NK-92 (cell line): ENCODE measurements around the gene ATXN1.

Experiments used
- DNase-seq: peaks from one replicate; lab custom pipeline; 2025; ENCODE audit not compliant: unreplicated experiment; lab: John Stamatoyannopoulos, UW

Gene ATXN1

GRCh38 chr6:16487996-16488674 lies 273.1 kb downstream of the ATXN1 start:
- DNase-seq, result no peak

GRCh38 chr6:16486661-16487060 lies 274.6 kb downstream of the ATXN1 start:
- no peak for DNase-seq

DNA sequence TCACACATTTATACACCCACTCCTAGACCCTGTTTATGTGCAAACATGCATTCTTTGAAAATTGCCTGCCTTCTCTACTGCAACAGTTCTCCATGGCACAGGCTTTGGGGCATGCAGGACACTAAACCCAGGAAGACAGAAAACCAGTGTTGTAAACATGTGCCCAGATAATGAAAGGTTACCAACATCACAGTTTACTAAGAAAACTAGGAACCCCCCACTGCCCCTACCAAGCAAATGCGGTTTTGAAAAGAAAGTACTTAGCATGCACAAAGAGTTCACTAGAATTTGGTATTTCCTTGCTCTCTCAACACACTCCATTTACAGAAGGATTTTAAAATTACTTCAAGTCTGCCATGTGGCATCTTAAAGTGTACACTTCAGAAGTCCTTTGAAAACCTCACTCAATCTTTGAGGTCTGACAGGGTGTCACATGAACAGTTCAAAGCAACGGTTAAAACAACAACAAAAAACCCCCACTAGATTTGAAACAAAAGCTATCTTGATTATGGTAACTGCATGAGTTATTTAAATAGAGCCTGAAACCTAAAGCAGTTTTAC lies 277.9 kb downstream of the ATXN1 start:
- DNase-seq, result no peak

DNA sequence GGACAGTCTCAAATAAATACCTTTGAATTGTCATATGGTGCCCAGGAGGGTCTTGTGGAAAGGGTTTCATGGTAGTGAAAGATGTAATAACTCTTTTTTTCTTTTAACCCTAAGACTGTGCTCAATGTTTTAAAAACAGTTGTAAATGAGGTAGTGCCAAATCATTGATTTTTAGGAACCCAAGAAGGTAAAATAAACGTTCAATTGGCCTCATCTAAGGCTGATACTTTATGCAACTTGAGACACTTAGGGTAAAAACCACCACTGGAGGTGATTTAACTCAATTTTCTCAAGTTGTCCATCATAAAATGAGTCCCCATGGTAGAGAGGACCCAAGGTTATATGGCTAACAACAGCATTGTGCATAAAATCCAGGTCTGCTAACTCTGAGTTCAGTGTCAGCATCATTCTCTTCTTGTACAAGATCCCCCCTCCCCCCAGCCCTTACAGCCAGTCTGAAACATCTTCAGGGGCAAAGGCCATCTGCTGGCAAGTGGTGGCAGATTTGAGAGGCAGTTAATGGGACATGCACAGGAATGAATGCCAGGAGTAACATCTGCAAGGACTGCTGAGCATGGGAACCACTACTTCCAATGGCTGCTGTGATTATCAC lies 278.5 kb downstream of the ATXN1 start:
- DNase-seq, result no peak

- no peak for DNase-seq
Observed at GRCh38 chr6:16481697-16482399, 279.4 kb downstream of the ATXN1 start.

DNA sequence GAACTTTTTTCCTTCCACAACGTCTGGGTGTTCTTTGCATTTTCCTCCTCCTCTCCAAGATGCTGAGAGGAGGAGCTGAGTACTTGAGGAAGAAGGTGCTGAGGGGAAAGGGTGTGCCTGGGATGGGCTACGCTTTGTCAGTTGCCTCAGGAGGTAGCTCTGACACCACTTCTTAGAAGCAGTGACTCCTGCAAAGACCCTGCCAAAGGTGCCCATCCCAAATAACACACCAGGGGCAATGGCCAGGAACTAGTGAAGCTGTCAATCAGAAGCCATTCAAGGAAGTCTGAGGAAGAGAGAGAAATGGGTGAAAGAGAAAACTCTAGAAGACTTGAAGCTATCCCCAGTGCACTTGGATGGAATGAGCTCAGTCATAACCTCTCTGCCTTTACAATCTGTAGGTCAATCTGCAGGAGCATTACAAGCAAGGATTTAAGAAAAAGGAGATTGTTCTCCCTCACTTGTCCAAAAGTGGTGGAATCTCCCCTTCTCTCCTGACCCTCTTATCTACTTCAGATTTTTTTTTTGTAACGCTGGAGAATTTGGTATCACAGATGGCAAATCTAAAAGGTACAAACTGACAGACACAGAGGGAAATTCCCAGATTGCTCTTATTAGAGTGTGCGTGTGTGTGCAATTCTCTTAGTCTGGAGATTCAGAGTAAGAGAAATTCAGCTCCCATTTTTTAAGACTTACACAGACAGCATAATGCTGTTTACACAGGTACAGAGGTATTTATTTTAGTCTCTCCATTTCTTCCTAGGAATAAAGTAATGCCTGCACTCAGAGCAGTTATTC lies 280.3 kb downstream of the ATXN1 start:
- no peak for DNase-seq

DNA sequence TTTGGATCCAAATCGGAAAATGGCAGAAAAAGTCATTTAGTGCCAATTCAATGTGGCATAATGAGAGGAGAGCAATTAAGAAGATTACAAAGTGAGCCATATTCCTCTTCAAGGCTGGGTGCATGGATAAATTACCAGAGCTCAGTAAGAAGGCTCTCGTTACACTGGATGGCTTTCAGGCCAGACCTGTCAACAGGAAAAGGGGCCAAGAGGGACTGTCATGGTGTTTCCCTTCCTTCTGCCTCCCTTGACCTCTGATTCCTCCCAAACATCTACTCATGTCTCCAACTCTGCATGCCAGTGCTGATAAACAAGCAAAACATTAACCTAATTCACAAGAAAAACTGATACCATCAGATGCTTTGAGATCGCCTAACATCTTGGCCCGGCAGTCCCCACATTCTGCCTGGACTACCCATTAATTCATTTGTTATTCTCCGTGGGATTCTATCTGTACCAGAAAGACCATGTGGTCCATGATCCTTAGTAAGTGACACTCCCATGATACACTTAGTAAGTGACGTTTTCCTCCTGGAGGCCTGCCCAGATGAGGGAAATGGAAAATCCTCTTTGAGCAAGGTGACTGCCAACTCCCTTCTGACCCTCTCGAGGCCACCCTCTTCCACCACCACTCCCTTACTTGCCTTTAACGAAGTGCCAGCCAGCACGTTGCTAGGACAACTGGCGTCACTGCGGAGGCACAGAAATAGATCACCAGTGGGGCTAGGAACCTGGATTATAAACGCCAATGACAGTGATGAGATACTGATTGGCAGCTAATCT lies 283.7 kb downstream of the ATXN1 start:
- DNase-seq, result no peak

- DNase-seq, result no peak
Observed at GRCh38 chr6:16476861-16477260, 284.4 kb downstream of the ATXN1 start.

- DNase-seq, result no peak
Observed at GRCh38 chr6:16475494-16475781, 285.8 kb downstream of the ATXN1 start.

DNA sequence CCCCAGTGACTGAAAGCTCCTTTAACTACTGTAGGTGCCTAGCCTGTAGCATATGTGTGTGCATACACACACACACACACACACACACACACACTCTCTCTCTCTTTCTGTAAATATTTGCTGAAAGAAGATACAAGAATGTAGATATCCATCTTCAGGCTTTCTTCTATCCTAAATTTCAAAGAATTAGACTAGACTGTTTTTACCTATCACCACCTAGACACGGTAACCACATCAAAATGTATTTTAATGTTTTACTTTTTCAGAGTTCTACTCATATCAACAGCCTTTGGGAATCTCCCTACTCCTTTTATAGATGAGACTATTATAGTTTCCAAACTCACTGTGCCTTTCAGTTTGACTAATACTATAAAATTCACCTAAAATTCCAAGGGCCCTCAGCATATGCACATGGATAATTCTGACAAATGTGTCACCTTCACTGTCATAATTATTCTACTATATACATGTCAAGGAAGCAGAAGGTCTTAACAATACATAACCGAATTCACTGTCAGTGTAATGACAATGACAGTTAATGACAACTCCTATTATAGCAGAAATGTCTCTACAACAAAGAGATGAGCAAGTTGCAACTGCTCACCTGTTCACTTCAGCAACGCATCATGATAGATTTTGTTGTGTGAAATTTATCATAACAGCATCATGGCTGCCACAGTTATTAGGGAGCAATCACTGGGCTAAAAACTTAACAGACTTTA lies 286.3 kb downstream of the ATXN1 start:
- no peak for DNase-seq

- DNase-seq, result no peak
Observed at GRCh38 chr6:16473908-16474771, 287.1 kb downstream of the ATXN1 start.

- DNase-seq, result no peak
Observed at GRCh38 chr6:16473184-16473907, 287.9 kb downstream of the ATXN1 start.

GRCh38 chr6:16472349-16473069 lies 288.8 kb downstream of the ATXN1 start:
- no peak for DNase-seq

- no peak for DNase-seq
Observed at GRCh38 chr6:16471910-16472297, 289.4 kb downstream of the ATXN1 start.

DNA sequence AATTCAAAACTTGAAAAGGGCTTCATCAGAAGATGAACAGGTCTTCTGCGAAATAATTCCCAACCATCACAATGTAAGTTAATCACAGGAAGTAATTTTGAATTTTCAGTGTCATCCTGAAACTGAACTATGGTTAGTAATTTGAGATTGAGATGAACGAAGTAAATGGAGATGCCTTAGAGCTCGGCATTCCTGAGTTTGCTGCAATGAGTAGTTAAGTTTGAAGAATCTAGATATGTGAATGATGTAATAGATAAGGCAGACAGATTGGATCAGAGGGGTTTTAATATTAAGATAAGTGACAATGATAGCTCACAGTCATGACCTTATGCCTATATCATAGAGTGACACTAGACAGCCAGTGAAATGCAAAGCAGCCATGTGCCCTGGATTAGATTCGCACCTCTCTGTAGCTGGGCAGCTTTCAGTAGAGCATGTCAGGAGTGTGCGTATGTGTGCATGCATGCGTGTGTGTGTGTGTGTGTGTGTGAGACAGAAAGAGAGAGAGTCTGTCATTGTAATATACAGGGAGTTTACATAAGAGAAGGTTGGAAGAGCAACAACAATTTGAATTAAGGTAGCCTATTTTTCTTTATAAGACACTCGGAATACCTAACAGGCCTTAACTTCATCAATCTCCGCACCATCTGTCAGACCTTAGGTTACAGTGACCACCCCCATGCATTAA lies 289.9 kb downstream of the ATXN1 start:
- no peak for DNase-seq

DNA sequence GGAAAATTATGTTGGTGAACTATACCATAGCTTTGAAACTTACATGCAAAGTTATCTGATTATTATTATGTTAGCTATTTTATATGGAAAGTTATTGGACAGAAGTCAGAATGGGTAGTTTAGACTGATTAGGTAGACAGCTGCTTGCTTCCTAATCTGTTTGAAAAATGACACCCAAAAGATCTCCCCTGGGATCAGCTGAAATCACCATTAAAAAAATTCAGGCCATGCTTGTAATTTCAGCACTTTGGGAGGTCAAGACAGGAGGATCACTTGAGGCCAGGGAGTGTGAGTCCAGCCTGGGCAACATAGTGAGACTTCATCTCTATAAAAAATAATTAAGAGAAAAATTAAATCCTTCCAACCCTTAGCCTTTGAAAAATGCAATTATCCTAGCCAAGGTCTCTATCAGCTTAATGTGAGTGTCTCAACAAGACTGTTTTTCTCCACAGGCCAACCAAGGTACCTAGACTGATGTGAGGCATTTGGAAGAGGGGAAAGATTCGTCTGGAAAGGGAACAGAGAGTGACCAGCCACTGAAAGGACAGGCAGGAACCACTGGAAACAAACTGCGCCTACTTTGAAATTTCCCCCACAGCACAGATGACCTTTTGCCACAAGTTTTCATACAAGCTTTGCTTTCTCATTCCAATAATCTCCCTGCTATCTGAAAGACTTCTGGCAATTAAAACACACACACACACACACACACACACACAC lies 290.6 kb downstream of the ATXN1 start:
- no peak for DNase-seq
